GM13976 (cell line): ENCODE results near the gene ATP6AP1.

ENCODE experiments used
- DNase-seq: peaks from one replicate; pipeline ENCODE4 v3.0.0; 2012; ENCODE audit warnings: low spot score
- in situ Hi-C: fragments of 300-500 bp; cut with MboI; formaldehyde crosslinking; loops from one replicate; pipeline ENCODE4 v1.12.0; 2022; ENCODE audit warnings: low sequenced_read_pairs, mixed read lengths, inconsistent platforms; ENCODE audit not compliant: unreplicated experiment
- TF ChIP-seq, protein P1 (sequence below): IDR thresholded peaks from 2 replicates; pipeline ENCODE4 v1.5.1; 2012; ENCODE audit warnings: borderline replicate concordance, mild to moderate bottlenecking; ENCODE audit not compliant: insufficient read depth; ENCODE audit errors: extremely low read depth, missing control alignments, control extremely low read depth

The ATP6AP1 gene

DNA sequence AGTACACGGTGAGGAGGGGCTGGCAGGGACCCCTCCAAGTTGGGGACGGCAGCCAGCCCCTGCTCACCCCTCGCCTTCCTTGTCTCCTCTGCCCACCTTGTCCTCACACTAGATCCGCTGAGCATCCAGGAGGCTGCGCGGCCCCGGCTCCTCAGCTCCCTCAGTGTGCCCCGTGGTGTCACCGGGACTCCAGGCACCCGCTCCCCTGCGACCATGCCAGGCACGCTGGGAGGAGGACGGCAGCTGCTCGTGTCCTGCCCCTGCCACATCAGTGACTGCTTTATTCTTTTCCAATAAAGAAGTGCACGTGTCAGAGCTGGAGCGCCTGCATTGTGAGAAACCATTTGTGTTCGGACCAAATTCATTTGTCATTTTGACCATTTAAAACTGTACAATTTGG is 21.8 kb downstream of the ATP6AP1 start:
- in situ Hi-C loops: no loop called here
- TF ChIP-seq, protein P1, sequence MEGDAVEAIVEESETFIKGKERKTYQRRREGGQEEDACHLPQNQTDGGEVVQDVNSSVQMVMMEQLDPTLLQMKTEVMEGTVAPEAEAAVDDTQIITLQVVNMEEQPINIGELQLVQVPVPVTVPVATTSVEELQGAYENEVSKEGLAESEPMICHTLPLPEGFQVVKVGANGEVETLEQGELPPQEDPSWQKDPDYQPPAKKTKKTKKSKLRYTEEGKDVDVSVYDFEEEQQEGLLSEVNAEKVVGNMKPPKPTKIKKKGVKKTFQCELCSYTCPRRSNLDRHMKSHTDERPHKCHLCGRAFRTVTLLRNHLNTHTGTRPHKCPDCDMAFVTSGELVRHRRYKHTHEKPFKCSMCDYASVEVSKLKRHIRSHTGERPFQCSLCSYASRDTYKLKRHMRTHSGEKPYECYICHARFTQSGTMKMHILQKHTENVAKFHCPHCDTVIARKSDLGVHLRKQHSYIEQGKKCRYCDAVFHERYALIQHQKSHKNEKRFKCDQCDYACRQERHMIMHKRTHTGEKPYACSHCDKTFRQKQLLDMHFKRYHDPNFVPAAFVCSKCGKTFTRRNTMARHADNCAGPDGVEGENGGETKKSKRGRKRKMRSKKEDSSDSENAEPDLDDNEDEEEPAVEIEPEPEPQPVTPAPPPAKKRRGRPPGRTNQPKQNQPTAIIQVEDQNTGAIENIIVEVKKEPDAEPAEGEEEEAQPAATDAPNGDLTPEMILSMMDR: no peak
- no peak for DNase-seq

DNA sequence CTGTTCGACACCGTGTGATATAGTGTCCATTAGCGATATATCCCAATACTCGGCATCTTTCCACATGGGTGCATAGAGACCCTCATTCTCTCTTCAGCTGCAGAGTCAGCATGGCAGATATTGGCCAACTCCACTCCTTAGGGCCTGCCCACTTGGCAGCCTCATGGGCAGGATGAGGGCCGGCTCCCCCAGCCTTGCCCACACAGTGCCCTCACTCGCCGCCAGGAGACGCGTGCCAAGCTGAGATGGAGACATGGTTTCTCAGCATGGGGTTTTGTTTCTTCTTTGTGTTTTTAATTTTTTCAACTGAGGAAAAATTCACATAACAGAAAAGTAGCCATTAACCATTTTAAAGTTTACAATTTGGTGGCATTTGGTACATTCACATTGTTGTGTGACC is 24.3 kb downstream of the ATP6AP1 start:
- DNase-seq: no peak
- in situ Hi-C loops: no loop called here
- TF ChIP-seq, protein P1: no peak

DNA sequence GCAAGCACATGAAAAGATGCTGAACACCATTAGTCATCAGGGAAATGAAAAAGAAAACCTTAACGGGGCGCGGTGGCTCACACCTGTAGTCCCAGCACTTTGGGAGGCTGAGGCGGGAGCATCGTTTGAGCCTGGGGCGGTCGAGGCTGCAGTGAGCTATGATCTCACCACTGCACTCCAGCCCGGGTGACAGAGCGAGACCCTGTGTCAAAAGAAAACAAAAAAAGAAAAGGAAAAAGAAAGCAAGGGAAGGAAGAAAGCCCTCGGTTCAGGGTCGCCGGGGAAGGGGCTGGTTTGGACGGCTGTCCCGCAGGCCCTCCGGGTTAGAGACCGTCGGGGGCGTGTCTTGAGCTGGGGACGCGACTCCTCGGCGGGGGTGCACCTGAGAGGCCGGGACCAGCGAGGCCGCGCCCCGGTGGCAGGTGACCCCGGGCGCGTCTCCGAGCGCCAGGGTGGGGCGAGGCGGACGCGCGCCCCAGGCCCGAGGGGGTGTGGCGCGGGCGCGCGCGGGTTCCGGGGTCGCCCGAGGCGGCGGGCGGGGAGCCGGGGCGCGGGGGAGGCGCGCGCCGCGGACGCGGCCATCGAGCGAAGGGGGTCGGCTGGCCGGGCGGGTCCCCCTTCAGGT is 29.1 kb downstream of the ATP6AP1 start:
- DNase-seq: peak; percentile 87
- in situ Hi-C loops: no loop called here
- TF ChIP-seq, protein P1: no peak

DNA sequence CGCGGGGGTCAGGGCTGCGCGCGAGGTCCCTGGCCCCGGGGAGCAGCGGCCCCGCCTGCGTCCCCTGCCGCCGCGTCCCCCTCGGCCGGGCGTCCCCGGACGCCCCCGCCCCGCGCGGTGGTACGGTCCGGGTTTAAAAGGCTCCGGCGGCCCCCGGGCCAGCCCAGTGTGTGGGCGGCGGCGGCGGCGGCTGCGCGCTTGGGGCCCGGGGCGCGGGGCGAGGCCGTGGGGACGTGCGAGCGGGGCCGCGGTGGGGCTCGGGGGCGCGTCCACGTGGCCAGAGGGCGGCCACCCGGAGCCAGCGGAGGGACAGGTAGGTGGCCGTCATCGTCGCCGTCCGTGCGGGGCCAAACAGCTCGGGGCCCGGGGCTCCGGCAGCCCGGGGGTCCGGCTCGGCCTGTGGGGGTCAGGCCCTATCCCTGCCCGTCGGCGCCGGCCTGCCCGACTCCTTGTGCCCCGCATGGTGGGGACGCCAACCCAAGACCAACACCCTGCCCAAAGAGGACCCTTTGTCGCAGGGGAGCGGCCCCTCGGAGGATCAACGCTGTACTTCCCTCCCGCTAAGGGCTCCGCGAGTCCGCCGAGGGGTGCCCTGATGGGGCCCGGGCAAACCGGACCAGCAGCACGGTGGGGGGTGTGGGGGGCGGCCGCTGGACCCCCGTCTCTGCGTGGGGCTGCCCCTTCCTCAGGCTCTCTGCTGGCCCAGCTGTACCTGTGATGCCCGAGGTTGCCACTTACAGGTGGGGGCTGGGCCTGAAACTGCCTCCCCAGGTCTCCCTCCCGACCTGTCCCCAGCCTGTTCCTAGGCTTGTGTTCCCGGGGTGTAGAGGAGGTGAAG is 29.9 kb downstream of the ATP6AP1 start, which contains the start of gene PLXNA3:
Gene PLXNA3, plus strand, starts transcription at position 166 of the 838 bp plus-strand sequence. CDS start 1,903 bp downstream, outside the sequence.
- TF ChIP-seq, protein P1: no peak
- peak; percentile 80 for DNase-seq
- in situ Hi-C loops: no loop called here

DNA sequence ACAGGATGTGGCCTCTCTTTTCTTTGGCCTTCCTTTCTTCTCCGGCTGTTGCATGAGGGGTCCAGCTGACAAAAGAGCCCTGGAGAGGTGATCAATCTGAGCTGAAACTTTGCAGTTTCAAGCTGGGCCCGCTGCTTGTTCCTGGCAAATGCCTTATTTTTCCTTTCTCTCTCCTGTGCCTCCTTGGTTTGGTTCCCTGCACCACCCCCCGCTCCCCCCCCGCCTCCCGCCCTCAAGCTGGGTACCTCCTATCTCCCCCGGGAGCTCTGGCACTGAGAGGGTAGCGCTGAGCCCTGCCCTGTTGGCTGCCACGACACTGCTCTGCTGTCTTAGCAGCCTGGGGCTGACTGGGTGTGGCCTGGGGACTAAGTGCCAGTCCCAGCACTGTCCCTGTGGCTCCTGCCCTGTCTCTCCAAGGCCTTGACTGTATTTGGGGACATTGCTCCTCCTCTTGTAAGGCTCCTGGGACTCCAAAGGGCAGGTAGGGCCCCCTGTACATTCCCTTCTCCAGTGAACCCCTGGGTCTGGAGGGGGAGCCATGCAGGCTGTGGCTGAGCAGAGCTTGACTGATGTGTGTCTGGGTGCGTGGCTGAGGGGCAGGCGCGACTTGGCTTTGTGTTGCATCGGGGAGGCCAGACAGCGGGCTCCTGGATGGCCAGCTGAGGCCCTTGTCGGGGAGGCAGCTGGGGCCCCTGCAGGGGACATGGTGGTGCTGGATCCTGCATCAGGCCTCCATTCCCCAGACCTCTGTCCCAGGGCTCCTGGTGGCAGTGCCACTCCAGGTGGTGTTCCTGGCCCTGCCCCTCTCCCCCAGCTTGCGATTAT is 30.7 kb downstream of the ATP6AP1 start:
- TF ChIP-seq, protein P1: no peak
- DNase-seq: no peak
- in situ Hi-C loops: no loop called here

DNA sequence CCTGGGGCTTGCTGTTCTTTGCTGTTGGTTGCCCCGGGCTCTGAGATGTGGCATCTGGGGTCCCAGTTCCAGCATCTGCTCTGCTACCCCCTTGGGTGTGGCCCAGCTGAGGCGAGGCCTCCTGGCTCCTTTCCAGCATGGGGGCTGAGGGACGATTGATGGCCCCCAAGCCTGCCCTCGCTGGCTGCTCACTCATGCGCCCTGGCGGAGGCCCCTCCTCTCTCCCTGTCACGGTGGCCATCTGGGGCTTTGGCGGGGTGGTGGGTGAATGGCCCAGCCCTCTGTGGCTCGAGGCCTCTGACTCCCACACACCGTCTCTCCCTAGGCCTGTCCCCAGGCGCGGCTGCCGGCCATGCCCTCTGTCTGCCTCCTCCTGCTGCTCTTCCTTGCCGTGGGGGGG is 31.4 kb downstream of the ATP6AP1 start:
- in situ Hi-C loops: no loop called here
- no peak for DNase-seq
- TF ChIP-seq, protein P1: no peak
